NCI-H1105 (cell line): Measurements from ENCODE around the gene C1QA.
A peak's percentile ranks its signal among the peaks of the same experiment; 100 is the strongest.
"Not testable (repeated sequence)": the region's sequence is repeated elsewhere in the genome, so short reads cannot be mapped to it uniquely, and the experiment has no call there.

Experiments used
- DNase-seq: peaks from one replicate; lab custom pipeline; 2025; lab: John Stamatoyannopoulos, UW

C1QA gene

GRCh38 chr1:22641247-22641646 lies 4.8 kb downstream of the C1QA start:
- DNase-seq, result no peak

GRCh38 chr1:22641906-22642636 lies 5.6 kb downstream of the C1QA start:
- DNase-seq, result peak; percentile 52

- DNase-seq, result no peak
Observed at GRCh38 chr1:22643381-22643780, 7.0 kb downstream of the C1QA start, which contains the start of gene C1QC. Gene C1QC (plus strand): TSS chr1:22643633. CDS start chr1:22644024, 391 bp downstream.

GRCh38 chr1:22643928-22644327 lies 7.5 kb downstream of the C1QA start:
- no peak for DNase-seq

GRCh38 chr1:22645931-22646330 lies 9.5 kb downstream of the C1QA start:
- DNase-seq, result no peak

GRCh38 chr1:22646384-22646783 lies 10.0 kb downstream of the C1QA start:
- no peak for DNase-seq

GRCh38 chr1:22650089-22650693 lies 13.8 kb downstream of the C1QA start:
- DNase-seq, result no peak

GRCh38 chr1:22651941-22652856 lies 15.8 kb downstream of the C1QA start:
- DNase-seq, result no peak

GRCh38 chr1:22652881-22653316 lies 16.5 kb downstream of the C1QA start, which contains the start of gene C1QB:
Gene C1QB (plus strand): TSS chr1:22653236. CDS start chr1:22659463, 6,227 bp downstream.
- no peak for DNase-seq

- DNase-seq, result no peak
Observed at GRCh38 chr1:22654692-22655091, 18.3 kb downstream of the C1QA start.

- no peak for DNase-seq
Observed at GRCh38 chr1:22658385-22659163, 22.1 kb downstream of the C1QA start.

- DNase-seq, result no peak
Observed at GRCh38 chr1:22660716-22661241, 24.4 kb downstream of the C1QA start.

- DNase-seq, result no peak
Observed at GRCh38 chr1:22661880-22662279, 25.5 kb downstream of the C1QA start.

- DNase-seq, result no peak
Observed at GRCh38 chr1:22662318-22662717, 25.9 kb downstream of the C1QA start.

- DNase-seq, result no peak
Observed at GRCh38 chr1:22662986-22663408, 26.6 kb downstream of the C1QA start.

GRCh38 chr1:22665752-22666151 lies 29.3 kb downstream of the C1QA start:
- DNase-seq, result no peak

- DNase-seq, result no peak
Observed at GRCh38 chr1:22666412-22666811, 30.0 kb downstream of the C1QA start.

GRCh38 chr1:22668840-22669239 lies 32.4 kb downstream of the C1QA start:
- not testable (repeated sequence) for DNase-seq

- no peak for DNase-seq
Observed at GRCh38 chr1:22670352-22670975, 34.0 kb downstream of the C1QA start.

GRCh38 chr1:22671999-22672398 lies 35.6 kb downstream of the C1QA start:
- no peak for DNase-seq
